ENCODE data around the gene TTF2.

Gene TTF2

GRCh38 chr1:117059678-117060440 lies at the start of gene TTF2:
Gene TTF2, plus strand, starts transcription at chr1:117060326. Its CDS starts 21 bp downstream, at chr1:117060347.
- peak; percentile 99 for DNase-seq

- DNase-seq: no peak
Observed at GRCh38 chr1:117011334-117011733, 48.8 kb upstream of the TTF2 start.

- DNase-seq: no peak
Observed at GRCh38 chr1:117013309-117013858, 46.7 kb upstream of the TTF2 start.

- no peak for DNase-seq
Observed at GRCh38 chr1:117014209-117014608, 45.9 kb upstream of the TTF2 start.

GRCh38 chr1:117015724-117016123 lies 44.4 kb upstream of the TTF2 start:
- no peak for DNase-seq

- DNase-seq: no peak
Observed at GRCh38 chr1:117017062-117017461, 43.1 kb upstream of the TTF2 start.

- no peak for DNase-seq
Observed at GRCh38 chr1:117017648-117018047, 42.5 kb upstream of the TTF2 start.

GRCh38 chr1:117020526-117021156 lies 39.5 kb upstream of the TTF2 start:
- no peak for DNase-seq

- no peak for DNase-seq
Observed at GRCh38 chr1:117022114-117022513, 38.0 kb upstream of the TTF2 start.

GRCh38 chr1:117025568-117025967 lies 34.6 kb upstream of the TTF2 start:
- no peak for DNase-seq

GRCh38 chr1:117026361-117026760 lies 33.8 kb upstream of the TTF2 start:
- no peak for DNase-seq

- no peak for DNase-seq
Observed at GRCh38 chr1:117029685-117030084, 30.4 kb upstream of the TTF2 start.

GRCh38 chr1:117030271-117030877 lies 29.8 kb upstream of the TTF2 start:
- no peak for DNase-seq

- no peak for DNase-seq
Observed at GRCh38 chr1:117032266-117032665, 27.9 kb upstream of the TTF2 start.

- DNase-seq: no peak
Observed at GRCh38 chr1:117032681-117033539, 27.2 kb upstream of the TTF2 start.

- no peak for DNase-seq
Observed at GRCh38 chr1:117033772-117034171, 26.4 kb upstream of the TTF2 start.

- no peak for DNase-seq
Observed at GRCh38 chr1:117034791-117035290, 25.3 kb upstream of the TTF2 start.

- DNase-seq: no peak
Observed at GRCh38 chr1:117036018-117036461, 24.1 kb upstream of the TTF2 start.

GRCh38 chr1:117037802-117038201 lies 22.3 kb upstream of the TTF2 start:
- no peak for DNase-seq

GRCh38 chr1:117038236-117038635 lies 21.9 kb upstream of the TTF2 start:
- no peak for DNase-seq

GRCh38 chr1:117044217-117044616 lies 15.9 kb upstream of the TTF2 start:
- no peak for DNase-seq

GRCh38 chr1:117045644-117046043 lies 14.5 kb upstream of the TTF2 start:
- DNase-seq: no peak

- no peak for DNase-seq
Observed at GRCh38 chr1:117046781-117047180, 13.3 kb upstream of the TTF2 start.

Data from NCI-H1105 (cell line).